Measurements from ENCODE around the gene CXCL1. TPM values are rescaled to one million over a fixed set of nuclear protein-coding genes. Genes with fewer than 3 reads are reported as not detected.

Gene CXCL1
- total and polyA plus RNA-seq, 2 donors (not counting 3 experiments of a cell fraction or from before 2014, with no cell fraction given), result 20.0 to 26.7 TPM

- dilution Hi-C loops (cut with MboI; ENCODE audit: extremely low pct_ligation_motif_present, low sequenced_read_pairs), result no loop called here
- DNase-seq (ENCODE audit: low read depth, low spot score), result no peak
- Histone ChIP-seq H3K27me3 (ENCODE audit: control insufficient read depth in 2 of 2, insufficient read depth in 2 of 2, low read length in 2 of 2) (no peaks in the 10 kb centered on the region), H3K4me2 (ENCODE audit: insufficient read depth, low read length) (no peak overlapping the region), H3K9ac (replicated peaks; ENCODE audit: extremely low read depth, insufficient read depth, low read length) (no peak overlapping the region), H4K20me1 (replicated peaks; ENCODE audit: control insufficient read depth, extremely low read depth, insufficient read depth, low read length) (no peaks in the 10 kb centered on the region), H2AFZ (ENCODE audit: low read depth, low read length) (no peak overlapping the region), H3K9me3 (replicated peaks; ENCODE audit: control insufficient read depth, insufficient read depth, low read length) (no peaks in the 10 kb centered on the region), H3K4me3 (replicated peaks in 1 of 3; ENCODE audit: insufficient read depth in 1 of 3, low read depth in 1 of 3, low read length in 3 of 3) (no peak overlapping the region), H3K79me2 (ENCODE audit: control insufficient read depth, insufficient read depth, low read length) (no peaks in the 10 kb centered on the region), H3K27ac (ENCODE audit: insufficient read depth, low read depth, low read length) (no peak overlapping the region), H3K9me1 (replicated peaks; ENCODE audit: control insufficient read depth, extremely low read depth, insufficient read depth, low read length) (no peaks in the 10 kb centered on the region), H3K4me1 (ENCODE audit: control insufficient read depth, extremely low read depth, insufficient read depth, low read length) (no peaks in the 10 kb centered on the region), H3K36me3 (ENCODE audit: control insufficient read depth in 2 of 2, extremely low read depth in 1 of 2, insufficient read depth in 2 of 2, low read length in 2 of 2) (no peaks in the 10 kb centered on the region)
- intact Hi-C loops (cut with micrococcal nuclease), result no loop called here
- FAIRE-seq, result no peak
- ChIA-PET POLR2A (no interaction called here), CTCF (no interaction called here)
- BruUV-seq (replicated peaks), result no TSS peak
- TF ChIP-seq EZH2 (IDR thresholded peaks at IDR 0.05; ENCODE audit: borderline replicate concordance, low read depth, low read length, severe bottlenecking), result no peak
- no peak for TF ChIP-seq GATA2 (IDR thresholded peaks at IDR 0.05; ENCODE audit: insufficient read depth, insufficient read length, low read depth, low read length)
- no peak for TF ChIP-seq MAX (IDR thresholded peaks at IDR 0.05; ENCODE audit: insufficient read depth, insufficient read length)
- no peak for TF ChIP-seq POLR2AphosphoS5 (IDR thresholded peaks at IDR 0.05; ENCODE audit: insufficient read depth, low read depth, low read length)
- TF ChIP-seq JUN (IDR thresholded peaks at IDR 0.05; ENCODE audit: borderline replicate concordance, insufficient read depth, insufficient read length, low read depth), result no peak
- no peak for TF ChIP-seq CTCF (IDR thresholded peaks at IDR 0.05; ENCODE audit: extremely low read depth in 1 of 2, insufficient read depth in 1 of 2, low read depth in 1 of 2, low read length in 2 of 2)
Observed at GRCh38 chr4:73904491-73904890, 35.3 kb downstream of the CXCL1 start.
